Hepatocyte (in vitro differentiated cells): Measurements from ENCODE around the gene POU6F2.

Experiments used
- CTCF ChIP-seq: fragments of 200-600 bp; sonication (generic); IDR thresholded peaks from 2 replicates; pipeline ENCODE4 v1.5.1; 2016; ENCODE audit warnings: antibody characterized with exemption, mild to moderate bottlenecking; ENCODE audit not compliant: poor library complexity
- EZH2 ChIP-seq: fragments of 200-600 bp; sonication (generic); IDR thresholded peaks from 2 replicates; pipeline ENCODE4 v1.6.1; 2016; ENCODE audit warnings: antibody characterized with exemption, mild to moderate bottlenecking, borderline replicate concordance
- EZH2phosphoT487 ChIP-seq: fragments of 200-600 bp; sonication (generic); IDR thresholded peaks from one replicate; pipeline ENCODE4 v1.6.1; 2018; ENCODE audit warnings: antibody characterized with exemption, mild to moderate bottlenecking, low read depth, moderate library complexity; ENCODE audit not compliant: unreplicated experiment, severe bottlenecking

- TF ChIP-seq CTCF (no peak), EZH2 (no peak), EZH2phosphoT487 (no peak)
These were observed 109.1 kb downstream of the POU6F2 start for GRCh38 chr7:39086638-39087360.
